HG02973 (cell line): ENCODE measurements around the gene CHAT.
"Not testable (repeated sequence)": the region's sequence is repeated elsewhere in the genome, so short reads cannot be mapped to it uniquely, and the experiment has no call there.

Source experiments
- ATAC-seq: cut with Tn5 transposase; IDR thresholded peaks from one replicate; pipeline ENCODE4 v1.9.1; 2021; ENCODE audit warnings: moderate library complexity; ENCODE audit not compliant: unreplicated experiment

CHAT gene

DNA sequence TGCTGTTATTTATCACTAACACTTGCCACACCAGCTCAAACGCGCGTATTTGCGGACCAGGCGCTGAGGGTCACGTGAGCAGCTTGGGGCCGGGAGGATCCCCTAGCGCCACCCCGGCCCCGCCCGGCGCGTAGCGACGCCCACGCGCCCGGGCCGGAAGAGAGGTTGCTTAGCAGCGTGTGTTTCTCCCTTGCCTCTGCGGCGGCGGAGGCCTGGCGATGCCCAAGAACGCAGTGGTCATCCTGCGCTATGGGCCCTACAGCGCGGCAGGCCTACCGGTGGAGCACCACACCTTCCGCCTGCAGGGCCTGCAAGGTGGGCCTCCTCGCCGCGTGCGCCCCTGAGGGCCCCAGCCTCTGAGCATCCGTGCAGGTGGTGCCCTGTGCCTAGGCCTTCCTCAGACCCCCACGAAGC lies 65.7 kb downstream of the CHAT start, which contains the start of gene C10orf53:
Gene C10orf53, plus strand, starts transcription at position 172 of the 414 bp plus-strand sequence. Its CDS starts 47 bp downstream, at position 219.
- ATAC-seq = no peak

DNA sequence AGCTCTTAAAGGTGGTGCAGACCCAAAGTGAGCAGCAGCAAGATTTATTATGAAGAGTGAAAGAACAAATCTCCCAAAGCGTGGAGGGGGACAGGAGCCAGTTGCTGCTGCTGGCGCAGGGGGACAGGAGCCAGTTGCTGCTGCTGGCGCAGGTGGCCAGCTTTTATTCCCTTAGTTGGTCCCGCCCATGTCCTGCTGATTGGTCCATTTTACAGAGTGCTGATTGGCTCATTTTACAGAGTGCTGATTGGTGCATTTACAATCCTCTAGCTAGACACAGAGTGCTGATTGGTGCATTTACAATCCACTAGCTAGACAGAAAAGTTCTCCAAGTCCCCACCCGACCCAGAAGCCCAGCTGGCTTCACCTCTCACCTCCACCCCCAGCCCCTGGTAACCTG lies 68.6 kb downstream of the CHAT start:
- ATAC-seq = not testable (repeated sequence)

- ATAC-seq = no peak
Measured at GRCh38 chr10:49682879-49683278, 69.0 kb downstream of the CHAT start.

DNA sequence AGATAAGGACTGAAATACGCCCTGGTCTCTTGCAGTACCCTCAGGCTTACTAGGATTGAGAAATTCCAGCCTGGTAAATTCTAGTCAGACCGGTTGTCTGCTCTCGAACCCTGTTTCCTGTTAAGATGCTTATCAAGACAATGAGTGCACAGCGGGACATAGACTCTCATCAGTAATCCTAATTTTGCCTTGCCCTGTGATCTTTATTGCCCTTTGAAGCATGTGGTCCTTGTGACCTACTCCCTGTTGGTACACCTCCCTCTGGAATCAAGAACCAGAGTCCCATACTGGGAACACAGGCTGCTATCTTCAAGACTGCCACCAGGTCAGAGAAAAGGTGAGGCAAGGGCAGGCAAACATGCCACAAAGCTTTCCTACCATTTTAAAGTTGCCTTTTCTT lies 72.8 kb downstream of the CHAT start:
- no peak for ATAC-seq

DNA sequence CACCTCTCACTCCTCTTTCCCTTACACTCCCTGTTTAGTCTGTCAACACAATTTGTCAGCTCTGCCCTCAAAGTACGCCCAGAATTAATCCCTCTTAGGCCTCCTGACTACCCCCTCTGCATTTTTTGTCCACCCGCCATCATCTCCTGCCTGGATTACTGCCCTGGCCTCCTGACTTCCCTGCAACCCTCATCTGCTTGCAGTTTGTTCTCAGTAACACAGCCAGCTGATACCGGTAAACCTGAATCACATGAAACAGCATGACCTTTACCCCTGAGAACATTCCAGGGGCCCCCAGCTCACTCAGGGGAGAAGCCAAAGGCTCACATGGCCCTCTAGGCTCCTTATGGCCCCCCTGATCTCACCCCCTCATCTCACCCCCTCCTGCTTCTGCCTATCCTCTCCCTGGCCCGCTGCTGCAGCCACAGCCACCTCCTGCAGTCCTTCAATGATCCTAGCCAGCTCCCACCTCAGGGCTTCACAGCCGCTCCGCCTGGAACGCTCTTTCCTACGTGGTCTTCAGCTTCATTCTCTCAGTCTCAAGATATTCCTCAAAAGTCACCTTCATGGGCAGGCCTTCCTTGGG lies 74.5 kb downstream of the CHAT start:
- ATAC-seq = no peak

DNA sequence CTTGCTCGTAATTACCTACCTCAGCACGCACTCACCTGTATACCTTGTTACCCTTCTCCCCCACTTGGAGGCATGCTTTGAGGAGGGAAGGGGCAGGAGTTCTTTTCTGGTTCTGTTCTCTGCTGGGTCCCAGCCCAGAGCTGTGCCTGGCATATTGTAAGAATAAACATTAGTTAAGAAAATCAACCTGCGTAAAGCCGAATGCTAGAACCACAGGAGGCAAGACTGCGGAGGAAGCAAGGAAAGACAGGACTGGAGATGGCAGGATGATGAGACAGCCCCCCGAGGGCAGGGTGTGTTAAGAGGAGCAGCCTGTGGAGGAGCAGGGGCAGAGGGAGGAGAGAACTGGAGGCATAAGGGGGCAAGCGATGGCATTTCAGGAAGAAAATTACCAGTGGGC lies 75.1 kb downstream of the CHAT start:
- no peak for ATAC-seq

- no peak for ATAC-seq
Measured at GRCh38 chr10:49689882-49690510, 76.2 kb downstream of the CHAT start.

DNA sequence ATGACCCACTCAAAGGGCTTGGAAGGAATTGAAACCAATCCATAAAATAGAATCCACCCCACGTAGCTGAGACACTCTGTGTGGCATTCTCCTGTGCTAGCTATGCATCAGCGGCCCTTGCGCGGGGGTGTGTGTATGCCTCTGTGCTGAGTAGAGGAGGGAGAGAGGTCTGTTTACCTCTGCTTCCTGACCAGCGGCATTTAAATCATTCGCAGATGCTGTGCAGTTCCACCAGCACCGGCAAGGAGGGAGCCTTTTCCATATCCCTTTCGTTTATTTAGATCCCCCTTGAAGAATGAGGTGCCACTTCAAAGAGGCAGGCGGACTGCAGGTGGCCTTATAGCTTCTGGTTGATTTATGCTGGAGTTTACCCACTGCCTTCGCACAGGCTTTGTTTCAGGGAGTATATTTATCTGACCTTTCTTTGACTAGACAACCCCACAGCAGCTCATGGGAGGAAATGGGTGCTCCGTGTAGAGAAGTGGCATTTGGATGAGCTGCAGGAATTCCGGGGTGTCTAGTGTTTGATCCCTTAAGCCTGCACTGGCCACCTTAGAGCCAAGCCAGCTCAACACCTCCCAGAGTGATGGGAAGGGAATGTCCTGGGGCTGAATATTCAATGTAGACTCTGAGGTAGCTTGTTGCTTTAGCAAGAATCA lies 77.0 kb downstream of the CHAT start:
- no peak for ATAC-seq

- ATAC-seq = no peak
Measured at GRCh38 chr10:49691588-49691987, 77.8 kb downstream of the CHAT start.

DNA sequence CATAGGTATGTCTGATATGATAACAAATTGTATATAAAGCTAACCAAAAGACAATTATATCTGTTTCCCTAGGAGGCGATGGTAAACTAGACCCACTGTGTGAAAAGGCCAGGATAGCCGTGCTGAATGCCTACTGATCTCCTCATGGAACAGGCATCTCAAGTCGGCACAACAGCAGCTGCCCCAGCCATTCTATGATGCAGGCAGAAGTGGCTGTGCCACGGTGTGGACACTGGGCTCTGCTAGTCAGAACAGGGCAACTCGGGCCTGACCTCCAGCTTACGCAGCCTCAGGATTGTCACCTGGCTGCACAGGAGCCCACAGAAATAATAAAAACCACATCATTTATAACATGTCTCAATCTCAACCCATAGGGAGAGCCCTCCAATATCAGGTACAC lies 80.6 kb downstream of the CHAT start:
- ATAC-seq = no peak

DNA sequence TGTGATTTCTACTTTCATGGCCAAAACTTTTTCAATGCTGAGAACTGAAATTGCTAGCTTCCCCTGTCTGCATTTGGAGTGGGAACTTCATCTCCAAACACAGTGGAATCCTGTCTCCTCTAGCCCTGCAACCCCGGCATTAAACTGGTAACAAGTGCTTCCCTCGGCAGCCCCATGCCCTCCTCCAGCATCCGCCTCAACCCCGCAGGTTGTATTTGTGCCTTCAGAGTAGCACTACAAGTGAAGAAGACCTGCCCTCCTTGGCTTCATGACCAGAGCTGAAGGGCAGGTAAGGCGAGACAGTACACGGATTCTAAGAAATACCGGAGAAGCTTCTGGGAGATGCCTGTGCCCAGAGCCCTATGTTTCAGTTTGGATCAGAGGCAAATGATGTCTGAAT lies 82.5 kb downstream of the CHAT start:
- ATAC-seq = no peak

GRCh38 chr10:49698679-49699078 lies 84.8 kb downstream of the CHAT start:
- no peak for ATAC-seq

DNA sequence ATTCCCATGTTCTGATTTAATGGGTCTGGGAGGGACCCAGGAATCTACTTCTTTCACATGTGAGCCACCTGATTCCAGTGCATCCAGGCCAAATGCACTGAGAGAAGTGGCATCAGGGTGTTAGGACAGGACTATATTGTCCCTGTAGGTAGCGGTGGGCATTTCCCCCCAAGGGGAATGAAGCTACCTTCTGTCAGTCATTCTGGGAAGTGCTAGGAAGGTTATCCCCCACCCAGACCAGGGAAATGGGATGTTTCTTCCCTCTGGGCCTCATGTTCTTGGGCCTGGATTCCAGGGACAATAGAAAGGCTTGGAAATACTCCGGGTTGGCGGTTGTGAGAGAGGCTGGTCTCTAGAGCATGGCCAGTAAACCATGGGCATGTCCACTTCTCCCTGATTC lies 86.4 kb downstream of the CHAT start:
- ATAC-seq = no peak

DNA sequence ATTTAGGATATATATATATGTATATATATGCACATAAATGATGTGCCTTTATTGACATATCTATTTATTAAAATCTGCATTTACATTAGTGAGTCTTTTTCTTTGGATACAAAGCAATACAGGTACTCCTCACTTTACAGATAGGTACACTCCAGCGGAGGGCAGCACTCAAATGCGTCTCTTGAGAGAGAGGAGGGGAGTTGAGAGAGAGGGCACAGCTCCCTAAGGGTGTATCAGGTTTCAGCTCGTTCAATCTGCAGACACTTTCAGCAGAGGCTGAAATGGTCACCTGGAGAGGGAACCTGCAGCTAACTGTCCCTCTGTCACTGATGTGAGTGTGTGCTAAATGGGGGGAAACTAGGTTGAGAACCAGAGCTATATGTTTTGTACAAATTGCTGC lies 87.2 kb downstream of the CHAT start:
- no peak for ATAC-seq

DNA sequence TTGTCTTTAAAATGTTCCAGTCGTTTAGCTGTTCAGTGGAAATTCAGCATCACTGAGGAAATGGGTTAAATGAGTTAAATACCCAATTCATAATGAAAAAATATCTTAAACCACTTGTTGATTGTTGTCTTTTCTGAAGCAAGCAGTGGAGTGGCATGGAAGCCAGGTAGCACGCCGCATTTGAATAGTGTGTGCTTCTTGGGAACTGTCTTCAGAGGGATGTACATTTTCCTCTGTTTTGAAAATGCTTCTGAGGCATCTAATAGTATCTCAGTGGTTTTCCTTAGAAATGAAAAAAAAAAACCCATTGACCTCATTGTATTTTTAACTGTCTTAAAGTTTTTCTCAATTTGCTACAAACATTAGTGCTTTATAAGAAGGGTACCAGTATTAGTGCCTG lies 93.7 kb downstream of the CHAT start:
- no peak for ATAC-seq

- ATAC-seq = no peak
Measured at GRCh38 chr10:49709934-49710333, 96.1 kb downstream of the CHAT start.

DNA sequence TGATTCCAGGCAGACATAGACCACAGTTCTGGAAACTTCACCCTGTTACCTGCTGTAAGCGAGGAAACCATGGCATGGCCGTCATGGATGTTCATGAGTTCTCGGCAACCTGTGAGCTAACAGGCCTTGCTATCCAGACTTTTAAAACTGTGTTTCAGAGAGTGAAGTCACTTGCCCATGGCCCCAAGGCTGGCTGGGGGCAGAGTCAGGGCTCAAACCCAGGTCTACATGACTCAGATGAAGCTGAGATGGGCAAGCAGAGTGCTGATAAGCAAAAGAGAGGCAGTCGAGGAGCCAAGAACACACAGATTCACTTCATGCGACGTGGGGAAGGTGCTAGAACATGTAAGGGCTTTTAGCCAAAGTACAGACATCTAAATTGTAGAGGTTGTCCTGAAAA lies 97.1 kb downstream of the CHAT start:
- no peak for ATAC-seq

GRCh38 chr10:49711481-49711880 lies 97.6 kb downstream of the CHAT start:
- no peak for ATAC-seq

DNA sequence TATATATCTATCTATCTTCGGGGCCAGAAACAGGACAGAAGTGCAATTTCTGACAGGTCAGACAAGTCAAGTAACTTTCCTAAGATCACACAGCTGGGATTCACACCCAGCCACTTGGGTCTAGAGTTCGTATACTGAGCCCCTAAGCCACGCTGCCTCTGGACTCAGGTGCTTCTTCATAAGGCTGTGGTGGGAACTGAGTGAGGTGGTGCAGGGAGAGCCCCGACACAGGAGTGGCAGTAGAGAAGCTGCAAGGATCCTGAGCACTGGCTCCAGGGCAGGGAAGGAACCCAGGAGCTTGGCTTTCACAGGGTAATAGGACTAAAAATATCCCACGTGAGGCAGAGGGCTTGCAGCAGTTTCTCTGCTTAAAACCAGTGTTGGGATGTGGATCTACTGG lies 99.4 kb downstream of the CHAT start:
- ATAC-seq = no peak
